ENCODE results near the gene ZBTB2.

DNA sequence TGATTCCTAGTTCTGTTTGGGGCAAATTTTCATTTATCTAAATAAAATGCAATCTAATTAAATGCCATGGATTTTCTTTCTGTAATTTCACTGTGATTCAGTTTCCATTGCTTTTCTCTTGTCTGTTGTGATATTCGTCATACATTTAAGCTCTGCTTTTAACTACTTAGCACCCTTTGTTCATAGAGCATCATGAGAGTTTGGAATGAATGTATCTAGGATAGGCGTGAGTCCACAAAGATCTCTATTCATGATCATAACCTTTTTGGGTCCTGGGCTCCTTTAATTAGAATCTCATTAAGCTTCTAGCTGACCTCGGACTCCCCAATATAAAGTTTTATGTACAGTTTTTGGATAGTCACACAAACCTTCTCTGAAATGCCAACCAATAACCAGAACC, 32.9 kb downstream of the ZBTB2 start:
- no peak for TF ChIP-seq USF2 (CRISPR knock-in tag; IDR thresholded peaks at IDR 0.05)
- TF ChIP-seq, protein P1, sequence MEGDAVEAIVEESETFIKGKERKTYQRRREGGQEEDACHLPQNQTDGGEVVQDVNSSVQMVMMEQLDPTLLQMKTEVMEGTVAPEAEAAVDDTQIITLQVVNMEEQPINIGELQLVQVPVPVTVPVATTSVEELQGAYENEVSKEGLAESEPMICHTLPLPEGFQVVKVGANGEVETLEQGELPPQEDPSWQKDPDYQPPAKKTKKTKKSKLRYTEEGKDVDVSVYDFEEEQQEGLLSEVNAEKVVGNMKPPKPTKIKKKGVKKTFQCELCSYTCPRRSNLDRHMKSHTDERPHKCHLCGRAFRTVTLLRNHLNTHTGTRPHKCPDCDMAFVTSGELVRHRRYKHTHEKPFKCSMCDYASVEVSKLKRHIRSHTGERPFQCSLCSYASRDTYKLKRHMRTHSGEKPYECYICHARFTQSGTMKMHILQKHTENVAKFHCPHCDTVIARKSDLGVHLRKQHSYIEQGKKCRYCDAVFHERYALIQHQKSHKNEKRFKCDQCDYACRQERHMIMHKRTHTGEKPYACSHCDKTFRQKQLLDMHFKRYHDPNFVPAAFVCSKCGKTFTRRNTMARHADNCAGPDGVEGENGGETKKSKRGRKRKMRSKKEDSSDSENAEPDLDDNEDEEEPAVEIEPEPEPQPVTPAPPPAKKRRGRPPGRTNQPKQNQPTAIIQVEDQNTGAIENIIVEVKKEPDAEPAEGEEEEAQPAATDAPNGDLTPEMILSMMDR (IDR thresholded peaks at IDR 0.05) = no peak
- no peak for TF ChIP-seq NFYB (CRISPR knock-in tag; conservative IDR thresholded peaks at IDR 0.05; ENCODE audit: low read depth)
- TF ChIP-seq JUN (CRISPR knock-in tag; IDR thresholded peaks at IDR 0.05) = no peak
- TF ChIP-seq, protein P2, sequence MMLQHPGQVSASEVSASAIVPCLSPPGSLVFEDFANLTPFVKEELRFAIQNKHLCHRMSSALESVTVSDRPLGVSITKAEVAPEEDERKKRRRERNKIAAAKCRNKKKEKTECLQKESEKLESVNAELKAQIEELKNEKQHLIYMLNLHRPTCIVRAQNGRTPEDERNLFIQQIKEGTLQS (CRISPR knock-in tag; conservative IDR thresholded peaks at IDR 0.05) = no peak
- TF ChIP-seq, protein P3, sequence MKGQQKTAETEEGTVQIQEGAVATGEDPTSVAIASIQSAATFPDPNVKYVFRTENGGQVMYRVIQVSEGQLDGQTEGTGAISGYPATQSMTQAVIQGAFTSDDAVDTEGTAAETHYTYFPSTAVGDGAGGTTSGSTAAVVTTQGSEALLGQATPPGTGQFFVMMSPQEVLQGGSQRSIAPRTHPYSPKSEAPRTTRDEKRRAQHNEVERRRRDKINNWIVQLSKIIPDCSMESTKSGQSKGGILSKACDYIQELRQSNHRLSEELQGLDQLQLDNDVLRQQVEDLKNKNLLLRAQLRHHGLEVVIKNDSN (CRISPR knock-in tag; IDR thresholded peaks at IDR 0.05) = no peak
- no peak for TF ChIP-seq ZNF121 (CRISPR knock-in tag; IDR thresholded peaks at IDR 0.05)
- no peak for TF ChIP-seq FOXJ3 (CRISPR knock-in tag; IDR thresholded peaks at IDR 0.05; ENCODE audit: borderline replicate concordance)
